Measurements from ENCODE around the gene LMBRD1.
"Not testable (repeated sequence)": the region's sequence is repeated elsewhere in the genome, so short reads cannot be mapped to it uniquely, and the experiment has no call there.

LMBRD1 gene

GRCh38 chr6:69795469-69796072 is 1.2 kb downstream of the LMBRD1 start:
- DNase-seq: no peak

- DNase-seq: no peak
Measured at GRCh38 chr6:69792292-69792691, 4.5 kb downstream of the LMBRD1 start.

- no peak for DNase-seq
Measured at GRCh38 chr6:69791065-69791471, 5.7 kb downstream of the LMBRD1 start.

GRCh38 chr6:69790629-69791028 is 6.2 kb downstream of the LMBRD1 start:
- no peak for DNase-seq

GRCh38 chr6:69789578-69789977 is 7.2 kb downstream of the LMBRD1 start:
- DNase-seq: no peak

GRCh38 chr6:69787436-69787835 is 9.4 kb downstream of the LMBRD1 start:
- DNase-seq: not testable (repeated sequence)

GRCh38 chr6:69785697-69786096 is 11.1 kb downstream of the LMBRD1 start:
- no peak for DNase-seq

GRCh38 chr6:69784595-69785377 is 12.0 kb downstream of the LMBRD1 start:
- DNase-seq: no peak

GRCh38 chr6:69783108-69783507 is 13.7 kb downstream of the LMBRD1 start:
- no peak for DNase-seq

GRCh38 chr6:69780585-69781178 is 16.1 kb downstream of the LMBRD1 start:
- DNase-seq: no peak

- DNase-seq: no peak
Measured at GRCh38 chr6:69775941-69776340, 20.9 kb downstream of the LMBRD1 start.

- no peak for DNase-seq
Measured at GRCh38 chr6:69775585-69775849, 21.3 kb downstream of the LMBRD1 start.

GRCh38 chr6:69774740-69775584 is 21.8 kb downstream of the LMBRD1 start:
- no peak for DNase-seq

- no peak for DNase-seq
Measured at GRCh38 chr6:69771158-69771906, 25.5 kb downstream of the LMBRD1 start.

- no peak for DNase-seq
Measured at GRCh38 chr6:69768664-69769063, 28.1 kb downstream of the LMBRD1 start.

GRCh38 chr6:69763763-69764162 is 33.0 kb downstream of the LMBRD1 start:
- no peak for DNase-seq

GRCh38 chr6:69761853-69762252 is 35.0 kb downstream of the LMBRD1 start:
- DNase-seq: no peak

GRCh38 chr6:69758214-69758613 is 38.6 kb downstream of the LMBRD1 start:
- DNase-seq: no peak

GRCh38 chr6:69756907-69757306 is 39.9 kb downstream of the LMBRD1 start:
- no peak for DNase-seq

GRCh38 chr6:69756366-69756765 is 40.4 kb downstream of the LMBRD1 start:
- no peak for DNase-seq

- no peak for DNase-seq
Measured at GRCh38 chr6:69735027-69735426, 61.8 kb downstream of the LMBRD1 start.

GRCh38 chr6:69732640-69733039 is 64.2 kb downstream of the LMBRD1 start:
- DNase-seq: no peak

- no peak for DNase-seq
Measured at GRCh38 chr6:69732045-69732444, 64.8 kb downstream of the LMBRD1 start.
